ENCODE data around the gene DEF6.

DEF6 gene

DNA sequence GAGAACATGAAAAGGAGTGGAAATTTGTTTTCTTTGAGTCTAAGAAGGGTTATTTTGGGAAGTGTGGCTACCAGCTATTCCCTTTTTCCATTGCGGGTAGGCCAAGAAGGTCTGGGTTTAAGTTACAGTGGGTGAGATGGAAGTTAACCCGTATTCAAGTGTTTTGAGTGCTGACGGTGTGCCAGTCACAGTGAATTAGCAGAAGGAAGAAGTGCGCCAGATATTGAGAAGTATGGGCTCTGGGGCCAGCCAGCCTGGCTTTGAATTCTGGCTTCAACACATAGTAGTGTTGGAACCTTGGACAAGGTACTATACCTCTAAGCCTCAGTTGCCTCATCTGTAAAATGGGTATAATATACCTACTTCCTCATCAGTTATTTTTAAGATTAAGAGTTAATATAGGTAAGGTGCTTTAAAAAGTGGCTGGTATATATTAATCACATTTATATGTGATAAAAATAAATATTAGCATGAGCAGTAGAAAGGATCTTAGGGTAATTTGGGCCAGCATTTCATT, 21.8 kb upstream of the DEF6 start:
- no peak for DNase-seq

DNA sequence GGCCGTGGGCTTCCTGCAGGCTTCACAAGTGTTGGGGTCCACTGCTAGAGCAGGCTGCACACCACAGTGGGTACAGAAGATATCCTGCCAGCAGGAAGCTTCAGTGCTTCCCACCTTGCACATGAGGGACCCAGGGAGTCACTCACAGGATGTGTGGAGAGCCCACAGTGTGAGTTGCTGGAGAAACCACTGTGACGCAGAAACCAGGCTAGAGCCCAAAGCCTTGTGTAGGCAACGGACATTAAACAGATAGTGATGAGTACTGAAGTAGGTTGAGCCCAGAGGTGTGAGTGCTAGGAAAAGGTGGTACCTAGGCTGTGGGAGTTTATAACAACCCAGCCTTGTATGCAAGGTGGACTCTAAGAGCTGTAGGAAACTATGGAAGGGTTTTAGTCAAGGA, 18.9 kb upstream of the DEF6 start:
- no peak for DNase-seq
- intact Hi-C loops (cut with DNase I): no loop called here

More for the DNA sequence above, 21.8 kb upstream of the DEF6 start:
- intact Hi-C loops (cut with DNase I): no loop called here

DNA sequence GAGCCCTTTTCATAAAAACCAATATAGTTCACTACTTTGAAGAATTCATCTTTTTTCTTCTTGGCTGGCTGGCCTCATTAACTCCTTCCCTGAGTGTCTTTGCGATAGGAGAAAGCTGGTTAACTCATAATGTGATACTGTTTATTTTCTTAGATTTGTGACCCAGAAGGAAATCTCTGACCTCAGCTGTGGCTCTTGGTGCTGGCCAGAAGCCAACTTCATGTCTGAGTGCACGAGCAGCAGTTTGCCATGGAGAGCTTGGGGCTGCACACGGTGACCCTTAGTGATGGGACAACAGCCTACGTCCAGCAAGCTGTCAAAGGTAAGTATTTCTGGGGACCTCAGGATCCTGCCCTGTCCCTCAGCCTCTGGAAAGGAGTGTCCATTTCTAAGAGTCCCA, 16.7 kb upstream of the DEF6 start:
- DNase-seq: peak in 3 of 42 donors; percentile 15 to 62 (median 23)
- intact Hi-C loops (cut with DNase I): no loop called here

DNA sequence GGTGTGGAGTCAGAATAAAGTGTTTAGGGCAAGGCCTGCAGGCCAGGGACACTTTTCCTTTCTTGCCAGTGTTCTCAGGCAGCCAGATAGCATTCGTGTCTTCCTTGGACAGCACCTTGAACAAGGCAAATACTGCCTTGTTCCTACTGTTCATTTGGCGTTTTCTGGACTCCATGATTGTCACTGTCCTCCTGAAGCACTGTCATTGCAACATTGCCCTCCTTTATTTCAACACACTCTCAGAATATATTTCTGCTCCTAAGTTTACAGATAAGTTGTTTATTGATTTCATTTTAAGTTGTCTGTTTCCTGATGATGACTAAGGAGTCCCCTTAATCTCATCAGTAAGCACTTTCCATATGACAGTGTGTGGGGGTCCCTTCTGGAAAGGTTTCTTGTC, 15.1 kb upstream of the DEF6 start:
- intact Hi-C loops (cut with DNase I): no loop called here

DNA sequence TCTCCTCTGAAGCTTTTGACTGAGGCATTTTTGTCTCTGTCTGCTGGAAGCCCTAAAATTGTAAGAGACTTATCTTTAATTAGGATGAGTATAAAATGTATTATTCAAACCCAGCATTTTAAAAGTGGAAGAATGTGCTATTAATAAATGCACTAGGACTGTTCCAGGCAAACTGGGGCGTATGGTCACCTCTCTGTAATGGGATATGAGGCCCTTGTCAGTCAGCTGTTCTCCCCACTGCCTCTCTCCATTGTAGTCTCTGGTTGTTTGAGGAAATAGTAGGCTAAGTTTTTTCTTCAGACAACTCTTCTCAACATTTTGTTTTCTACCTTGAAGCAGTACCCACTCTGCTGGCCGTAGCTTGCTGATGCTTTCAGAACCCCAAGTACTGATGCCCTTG, 14.3 kb upstream of the DEF6 start:
- no peak for DNase-seq
- intact Hi-C loops (cut with DNase I): no loop called here

More for the DNA sequence above, 15.1 kb upstream of the DEF6 start:
- no peak for DNase-seq

DNA sequence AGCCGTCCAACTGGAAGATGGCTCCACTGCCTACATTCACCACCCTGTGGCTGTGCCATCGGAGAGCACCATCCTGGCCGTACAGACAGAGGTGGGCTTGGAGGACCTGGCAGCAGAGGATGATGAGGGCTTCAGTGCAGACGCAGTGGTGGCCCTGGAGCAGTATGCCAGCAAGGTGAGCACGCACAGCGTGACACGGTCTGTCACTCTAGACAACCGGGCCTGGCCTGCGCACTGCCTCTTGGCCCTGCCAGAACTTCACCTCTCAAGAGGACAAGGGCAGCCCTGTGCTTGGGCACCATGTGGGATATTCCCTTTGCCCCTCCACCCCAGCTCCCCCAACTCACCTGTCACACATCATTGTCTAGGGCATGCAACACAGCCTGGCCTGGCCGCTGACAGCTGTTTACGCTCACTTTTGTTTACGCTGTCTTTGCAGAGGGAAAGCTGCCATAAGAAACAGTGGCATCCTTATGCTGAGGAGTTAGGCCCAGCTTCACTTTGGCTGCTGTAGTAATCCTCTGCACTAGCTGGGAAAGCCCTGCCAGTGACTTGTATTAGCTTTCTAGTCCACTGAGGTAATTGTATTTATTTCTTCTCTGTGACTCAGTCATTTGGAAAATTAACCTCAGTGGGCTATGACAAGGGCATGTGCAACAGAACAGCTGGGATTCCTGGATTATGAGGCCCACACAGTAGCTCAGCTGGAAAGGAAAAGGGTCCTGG, 9.8 kb upstream of the DEF6 start:
- intact Hi-C loops (cut with DNase I): no loop called here
- no peak for DNase-seq

DNA sequence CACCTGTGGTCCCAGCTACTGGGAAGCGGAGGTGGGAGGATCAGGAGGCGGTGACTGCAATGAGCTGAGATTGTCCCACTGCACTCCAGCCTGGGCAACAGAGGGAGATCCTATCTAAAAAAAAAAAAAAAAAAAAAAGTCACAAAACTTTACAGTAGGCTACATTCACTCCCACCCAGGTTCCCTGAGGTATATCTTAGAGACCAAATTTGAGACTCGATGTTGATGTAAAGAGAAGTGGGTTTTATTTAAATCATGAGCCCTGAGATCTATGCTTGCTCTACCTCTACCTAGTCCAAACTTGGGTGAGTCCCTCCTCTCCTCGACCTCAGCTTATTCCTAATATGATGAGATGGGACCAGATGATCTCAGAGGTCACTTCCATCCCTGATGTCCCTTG, 8.8 kb upstream of the DEF6 start:
- intact Hi-C loops (cut with DNase I): no loop called here
- DNase-seq: no peak

DNA sequence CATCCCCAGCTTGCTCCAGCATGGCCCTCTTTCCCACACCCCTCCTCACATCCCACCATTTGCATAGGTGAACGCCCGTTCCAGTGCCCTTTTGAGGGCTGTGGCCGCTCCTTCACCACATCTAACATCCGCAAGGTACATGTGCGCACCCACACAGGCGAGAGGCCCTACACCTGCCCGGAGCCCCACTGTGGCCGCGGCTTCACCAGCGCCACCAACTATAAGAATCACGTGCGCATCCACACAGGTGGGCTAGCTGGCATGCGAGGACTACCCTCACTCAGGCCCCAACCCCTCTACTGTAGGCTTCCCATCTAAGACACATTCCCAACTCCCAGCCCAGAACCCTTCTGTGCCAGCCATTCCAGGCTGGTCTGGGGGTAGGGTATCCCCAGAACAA, 6.1 kb upstream of the DEF6 start:
- intact Hi-C loops (cut with DNase I): no loop called here
- no peak for DNase-seq

DNA sequence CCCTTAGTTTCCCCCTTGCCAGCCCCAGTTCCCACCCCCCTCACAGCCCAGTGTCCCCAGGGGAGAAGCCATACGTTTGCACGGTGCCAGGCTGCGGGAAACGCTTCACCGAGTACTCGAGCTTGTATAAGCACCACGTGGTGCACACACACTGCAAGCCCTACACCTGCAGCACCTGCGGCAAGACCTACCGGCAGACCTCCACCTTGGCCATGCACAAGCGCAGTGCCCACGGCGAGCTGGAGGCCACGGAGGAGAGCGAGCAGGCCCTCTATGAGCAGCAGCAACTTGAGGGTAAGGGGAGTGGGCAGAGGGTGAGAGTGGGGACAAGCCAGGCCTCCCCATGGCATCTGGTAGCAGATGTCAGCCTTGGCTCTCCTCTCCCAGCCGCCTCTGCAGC, 5.1 kb upstream of the DEF6 start:
- intact Hi-C loops (cut with DNase I): no loop called here
- DNase-seq: no peak

DNA sequence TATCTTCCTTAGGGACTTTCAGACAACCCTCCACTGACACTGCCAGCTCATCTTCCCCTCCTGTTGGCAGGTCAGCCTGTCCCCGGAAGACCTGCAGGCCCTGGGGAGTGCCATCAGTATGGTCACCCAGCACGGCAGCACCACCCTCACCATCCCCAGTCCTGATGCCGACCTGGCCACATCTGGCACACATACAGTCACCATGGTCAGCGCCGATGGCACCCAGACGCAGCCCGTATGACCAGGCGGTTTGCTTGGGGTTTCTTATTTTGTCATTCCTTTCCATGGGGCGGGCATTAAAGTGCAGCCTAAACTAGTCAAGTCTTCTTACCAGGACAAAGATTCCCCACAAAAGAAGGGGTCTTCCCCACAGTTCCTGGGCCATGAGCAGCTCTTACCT, 3.9 kb upstream of the DEF6 start:
- intact Hi-C loops (cut with DNase I): no loop called here
- DNase-seq: no peak

DNA sequence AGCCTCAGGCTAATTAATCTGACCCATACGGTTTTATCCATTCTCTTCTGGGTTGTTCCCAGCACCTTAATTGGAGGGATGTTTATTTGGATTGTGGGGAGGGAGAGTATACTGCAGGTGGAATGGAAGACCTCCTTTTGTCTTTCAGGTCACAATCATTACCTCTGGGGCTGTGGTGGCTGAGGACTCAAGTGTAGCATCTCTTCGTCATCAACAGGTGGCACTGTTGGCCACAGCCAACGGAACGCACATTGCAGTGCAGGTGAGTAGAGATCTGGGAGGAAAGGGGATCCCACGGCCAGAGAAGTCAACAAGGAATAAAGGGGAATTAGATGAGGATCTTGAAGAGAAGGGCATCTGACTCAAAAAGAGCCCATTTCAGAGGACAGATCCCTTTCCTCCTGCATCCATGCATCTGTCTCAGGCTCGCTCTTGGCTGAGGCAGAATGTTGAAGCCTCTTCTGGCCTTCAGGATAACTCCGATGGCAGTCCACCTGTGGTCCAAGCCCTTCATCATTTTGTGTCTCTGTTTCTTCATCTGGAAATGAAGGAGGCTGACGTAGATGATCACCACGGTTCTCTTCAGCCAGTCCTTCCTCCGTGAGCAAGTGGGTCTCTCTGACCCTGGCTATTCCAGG, 3.2 kb upstream of the DEF6 start:
- DNase-seq: peak in 38 of 42 donors; percentile 12 to 80 (median 56)
- intact Hi-C loops (cut with DNase I): no loop called here

DNA sequence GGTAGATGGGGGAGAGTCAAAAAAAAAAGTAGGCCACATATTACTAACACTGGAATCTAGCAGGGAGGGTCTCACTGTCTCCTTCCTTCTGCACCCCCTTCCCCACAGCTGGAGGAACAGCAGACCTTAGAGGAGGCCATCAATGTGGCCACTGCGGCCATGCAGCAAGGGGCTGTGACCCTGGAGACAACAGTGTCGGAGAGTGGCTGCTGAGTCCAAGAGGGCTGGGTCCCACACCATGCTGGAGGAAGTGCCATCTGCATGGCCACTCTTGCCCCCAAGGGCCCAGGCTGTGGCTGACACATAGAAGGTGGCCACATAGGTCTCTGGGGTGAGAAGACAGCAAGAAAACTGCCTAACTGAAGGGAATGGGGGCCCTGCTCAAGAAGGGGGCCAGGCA, 2.6 kb upstream of the DEF6 start:
- DNase-seq: no peak
- intact Hi-C loops (cut with DNase I): no loop called here

DNA sequence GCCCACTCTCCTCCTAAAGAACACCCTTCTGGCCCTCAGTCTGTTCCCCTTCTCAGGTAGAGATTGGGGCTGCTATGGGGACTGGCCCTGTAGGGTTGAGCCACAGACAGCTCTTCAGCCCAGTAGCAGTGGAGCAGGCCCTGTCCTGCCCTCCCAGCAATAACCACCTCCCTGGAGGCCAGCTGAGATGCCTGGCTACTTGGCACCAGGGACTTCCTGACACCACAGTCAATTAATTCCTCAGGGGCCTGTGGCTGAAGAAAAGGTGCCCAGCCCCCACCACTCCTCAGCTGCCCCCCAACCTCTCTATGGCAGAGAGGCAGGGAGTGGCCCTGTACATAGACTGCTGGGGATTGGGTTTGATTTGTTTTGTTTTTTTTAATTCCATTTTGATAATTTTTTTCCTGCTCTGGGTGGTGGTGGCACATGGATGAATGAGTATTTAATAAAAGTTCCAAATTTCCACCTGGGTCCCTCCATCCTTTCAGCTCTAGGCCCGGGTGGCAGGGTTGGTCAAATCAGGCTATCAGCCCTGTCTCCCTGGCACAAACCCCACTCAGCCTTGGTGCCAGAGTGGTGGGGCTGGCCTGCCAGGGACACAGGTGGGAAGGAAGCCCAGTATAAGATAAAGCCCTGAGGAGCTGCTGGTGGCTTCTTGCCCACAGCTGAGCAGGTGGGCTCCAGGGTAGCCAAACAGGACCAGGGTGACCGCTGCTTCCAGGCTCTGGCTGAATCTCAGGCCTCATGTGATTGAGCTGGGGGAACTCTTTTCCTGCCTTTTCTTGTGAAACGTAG, 1.9 kb upstream of the DEF6 start:
- intact Hi-C loops (cut with DNase I): no loop called here

DNA sequence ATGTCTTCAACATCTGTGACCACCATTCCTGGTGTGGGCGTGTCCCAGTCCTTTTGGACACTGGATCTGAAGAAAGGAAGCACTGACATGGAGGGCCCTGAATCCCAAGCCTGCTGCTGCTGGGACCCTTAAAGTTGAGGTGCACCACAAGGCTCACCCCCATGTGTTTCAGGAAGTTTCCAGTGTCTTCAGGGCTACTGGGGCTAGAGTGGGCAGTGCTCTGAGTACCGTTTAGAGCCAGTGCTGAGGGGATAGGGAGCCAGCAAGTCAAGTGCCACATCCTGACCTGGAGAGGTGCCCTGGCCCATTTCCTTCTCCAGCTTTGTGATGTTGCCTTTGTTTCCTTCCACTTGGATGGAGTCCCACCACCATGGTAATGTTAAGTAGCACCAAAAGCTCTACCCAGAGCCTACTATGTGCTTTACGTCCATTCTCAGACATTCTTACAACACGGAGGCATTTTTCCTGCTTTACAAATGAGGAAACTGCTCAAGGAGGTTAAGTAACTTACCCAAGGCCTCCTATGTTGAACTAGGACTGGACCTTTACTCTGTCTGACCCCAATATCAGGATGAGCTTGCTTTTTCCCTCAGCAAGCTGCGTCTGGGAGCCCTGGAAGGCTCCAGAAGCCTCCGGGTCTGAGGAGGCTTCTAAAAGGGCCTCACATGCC, 552 bp upstream of the DEF6 start:
- DNase-seq: no peak
- intact Hi-C loops (cut with DNase I): no loop called here

More for the DNA sequence above, 1.9 kb upstream of the DEF6 start:
- no peak for DNase-seq

DNA sequence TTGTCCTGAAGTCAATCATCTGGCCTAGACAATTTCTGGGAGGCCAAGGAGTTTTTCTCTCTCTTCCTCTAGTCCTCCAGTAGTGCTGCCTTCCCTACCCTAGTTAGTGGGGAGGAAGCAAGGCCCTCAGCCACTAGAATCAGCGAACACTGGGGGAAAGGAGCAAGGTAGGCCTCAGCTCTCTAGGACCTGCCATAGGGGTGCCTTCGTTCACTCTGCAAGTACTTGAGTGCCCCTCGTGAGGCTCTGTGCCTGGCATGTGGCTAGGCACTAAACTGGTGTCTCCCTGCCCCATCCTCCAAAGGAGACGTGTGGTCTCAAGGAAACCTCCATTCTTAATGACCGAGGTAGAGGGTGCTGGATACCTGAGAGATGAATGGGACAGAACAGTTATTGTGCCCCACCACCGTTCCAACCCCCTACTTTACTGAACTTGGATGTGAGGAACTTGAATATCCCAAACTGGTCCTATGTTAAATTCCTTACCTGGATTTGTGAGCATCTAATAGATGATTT, 1.1 kb downstream of the DEF6 start:
- intact Hi-C loops (cut with DNase I): no loop called here
- DNase-seq: peak in 1 of 42 donors; percentile 9

DNA sequence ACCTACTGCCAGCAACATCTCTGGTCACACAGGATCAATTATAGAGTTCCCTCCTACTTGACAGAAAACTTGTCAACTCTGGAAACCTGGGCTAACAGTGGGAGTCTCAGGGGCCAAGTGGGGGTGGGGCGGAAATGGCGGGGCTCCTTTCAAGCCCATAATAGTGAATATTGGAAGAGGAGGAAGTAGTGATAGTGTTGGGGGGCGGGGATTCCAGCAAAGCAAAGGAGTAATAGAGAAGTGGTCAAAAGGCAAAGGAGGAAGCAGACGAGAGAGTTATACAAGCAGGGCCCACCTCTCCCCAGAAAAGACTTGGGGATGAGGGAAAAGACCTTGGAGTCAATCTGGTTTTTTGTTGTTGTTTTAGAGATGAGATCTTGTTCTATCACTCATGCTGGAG, 2.1 kb downstream of the DEF6 start:
- intact Hi-C loops (cut with DNase I): no loop called here
- DNase-seq: peak in 15 of 42 donors; percentile 18 to 64 (median 40)

DNA sequence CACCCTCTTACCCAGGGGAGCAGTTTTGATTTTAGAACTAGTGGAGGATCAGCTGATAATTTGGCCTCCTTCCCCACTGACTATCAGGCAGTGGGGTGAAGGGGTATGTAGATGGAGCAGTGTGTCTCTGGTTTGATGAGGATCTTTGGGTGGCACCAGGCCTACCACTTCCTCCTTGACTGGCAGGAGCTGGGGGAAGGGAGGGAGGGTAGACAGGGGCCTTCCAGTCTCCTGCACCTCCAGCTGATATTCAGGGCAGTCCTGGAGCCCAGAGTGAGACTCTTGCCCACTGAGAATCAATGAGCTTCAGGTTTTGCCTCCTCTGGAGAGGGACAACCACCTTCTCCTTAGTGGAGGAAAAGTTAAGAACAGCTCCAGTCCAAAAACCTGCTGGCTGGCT, 3.2 kb downstream of the DEF6 start:
- DNase-seq: peak in 6 of 42 donors; percentile 21 to 45 (median 29)
- intact Hi-C loops (cut with DNase I): no loop called here

DNA sequence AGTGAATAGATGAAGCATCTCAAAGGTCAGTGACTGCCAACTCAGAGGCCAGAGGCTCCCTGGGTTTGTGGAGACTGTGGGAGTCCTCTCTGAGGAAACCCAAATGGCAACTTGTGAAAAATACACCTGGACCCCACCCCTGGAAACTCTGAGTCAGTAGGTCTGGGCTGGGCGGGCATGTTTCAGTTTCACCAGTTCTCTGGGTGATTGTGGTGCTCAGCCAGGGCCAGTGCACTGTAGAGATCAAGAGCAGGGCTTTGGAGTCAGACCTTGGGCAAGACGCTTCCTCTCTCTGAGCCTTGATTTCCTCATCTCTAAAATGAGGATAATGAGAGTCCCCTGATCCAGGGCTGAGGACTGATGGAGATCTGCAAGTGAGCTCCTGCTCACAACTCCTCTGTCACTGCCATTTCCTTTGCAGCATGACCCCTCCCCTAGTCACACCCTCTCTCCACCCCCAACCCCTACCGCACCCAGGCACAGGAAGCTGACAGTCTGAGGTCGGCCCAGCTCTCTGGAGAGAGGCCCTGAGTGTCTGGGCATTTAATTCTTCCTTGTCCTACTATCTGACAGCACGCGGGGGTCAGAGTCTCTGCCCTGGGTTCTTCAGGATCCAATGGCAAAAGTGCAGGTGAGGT, 5.1 kb downstream of the DEF6 start:
- peak in 14 of 42 donors; percentile 13 to 45 (median 32) for DNase-seq
- intact Hi-C loops (cut with DNase I): no loop called here

DNA sequence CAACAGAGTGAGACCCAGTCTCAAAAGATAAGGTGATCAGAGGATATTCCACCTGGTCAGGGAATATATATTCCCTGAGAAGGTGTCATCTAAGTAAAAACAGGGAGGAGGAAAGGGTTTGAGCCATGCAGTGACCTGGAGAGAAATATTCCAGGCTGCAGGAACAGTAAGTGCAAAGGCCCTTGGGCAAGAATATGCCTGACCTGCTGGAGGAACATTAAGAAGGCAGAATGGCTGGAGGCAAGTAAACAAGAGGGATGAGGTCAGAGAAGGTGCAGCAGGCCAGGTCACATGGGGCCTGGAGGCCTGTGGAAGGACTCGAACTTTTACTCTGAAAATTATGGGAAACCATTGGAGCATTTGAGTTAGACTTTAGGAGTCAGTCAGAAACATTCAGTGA, 6.7 kb downstream of the DEF6 start:
- intact Hi-C loops (cut with DNase I): no loop called here
- no peak for DNase-seq
